ENCODE measurements around the gene ARPC5L. TPM values are rescaled to one million over a fixed set of nuclear protein-coding genes. Genes with fewer than 3 reads are reported as not detected.
A peak's percentile ranks its signal among the peaks of the same experiment; 100 is the strongest.

ARPC5L gene
- total RNA-seq, 1 donor from 2014 or later, result 57.0 TPM

DNA sequence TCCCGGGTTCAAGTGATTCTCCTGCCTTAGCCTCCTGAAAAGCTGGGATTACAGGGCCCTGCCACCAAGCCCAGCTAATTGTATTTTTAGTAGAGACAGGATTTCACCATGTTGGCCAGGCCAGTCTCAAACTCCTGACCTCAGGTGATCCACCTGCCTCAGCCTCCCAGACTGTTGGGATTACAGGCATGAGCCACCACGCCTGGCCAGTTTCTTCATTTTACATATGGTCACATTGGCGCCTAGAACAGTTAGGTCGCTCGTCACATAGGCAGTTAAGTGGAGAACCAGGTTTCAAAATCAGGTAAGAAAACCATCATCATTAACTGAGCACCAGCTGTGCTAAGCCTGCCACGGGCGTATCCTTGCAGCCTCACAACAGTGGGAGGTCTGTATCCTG lies 48.9 kb upstream of the ARPC5L start:
- no peak overlapping the region for H3K4me3 Mint-ChIP-seq (ENCODE audit: unreplicated experiment)
- DNase-seq (ENCODE audit: low read depth) (no peak), FAIRE-seq (no peak)
- H3K4me1 Mint-ChIP-seq (ENCODE audit: low read depth, unreplicated experiment), result peaks cover 38% of the 10 kb centered on the region
- H3K79me2 ChIP-seq (ENCODE audit: insufficient read depth, low read length), result no peaks in the 10 kb centered on the region
- peak overlapping the region; percentile 75 for H3K4me2 ChIP-seq (ENCODE audit: low read length)
- peak overlapping the region; percentile 77 for H3K9ac ChIP-seq (ENCODE audit: low read length)
- H3K36me3 ChIP-seq (ENCODE audit: insufficient read depth, low read length), result no peaks in the 10 kb centered on the region
- peak overlapping the region; percentile 98 for H3K27ac ChIP-seq (ENCODE audit: low read depth, low read length)
- H3K27me3 ChIP-seq (ENCODE audit: insufficient read depth, low read length), result no peaks in the 10 kb centered on the region
- TF ChIP-seq EZH2 (IDR thresholded peaks at IDR 0.05; ENCODE audit: insufficient read depth, low read length), result no peak
- TF ChIP-seq, protein P1, sequence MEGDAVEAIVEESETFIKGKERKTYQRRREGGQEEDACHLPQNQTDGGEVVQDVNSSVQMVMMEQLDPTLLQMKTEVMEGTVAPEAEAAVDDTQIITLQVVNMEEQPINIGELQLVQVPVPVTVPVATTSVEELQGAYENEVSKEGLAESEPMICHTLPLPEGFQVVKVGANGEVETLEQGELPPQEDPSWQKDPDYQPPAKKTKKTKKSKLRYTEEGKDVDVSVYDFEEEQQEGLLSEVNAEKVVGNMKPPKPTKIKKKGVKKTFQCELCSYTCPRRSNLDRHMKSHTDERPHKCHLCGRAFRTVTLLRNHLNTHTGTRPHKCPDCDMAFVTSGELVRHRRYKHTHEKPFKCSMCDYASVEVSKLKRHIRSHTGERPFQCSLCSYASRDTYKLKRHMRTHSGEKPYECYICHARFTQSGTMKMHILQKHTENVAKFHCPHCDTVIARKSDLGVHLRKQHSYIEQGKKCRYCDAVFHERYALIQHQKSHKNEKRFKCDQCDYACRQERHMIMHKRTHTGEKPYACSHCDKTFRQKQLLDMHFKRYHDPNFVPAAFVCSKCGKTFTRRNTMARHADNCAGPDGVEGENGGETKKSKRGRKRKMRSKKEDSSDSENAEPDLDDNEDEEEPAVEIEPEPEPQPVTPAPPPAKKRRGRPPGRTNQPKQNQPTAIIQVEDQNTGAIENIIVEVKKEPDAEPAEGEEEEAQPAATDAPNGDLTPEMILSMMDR (IDR thresholded peaks at IDR 0.05; ENCODE audit: insufficient read depth, low read depth, low read length), result no peak
- no peaks in the 10 kb centered on the region for H4K20me1 ChIP-seq (ENCODE audit: insufficient read depth, low read length)
- H2AFZ ChIP-seq (ENCODE audit: low read depth, low read length), result peak overlapping the region; percentile 32
- peak overlapping the region; percentile 99 for H3K27ac Mint-ChIP-seq (ENCODE audit: unreplicated experiment)
- H3K4me3 ChIP-seq (ENCODE audit: insufficient read depth, low read depth, low read length), result no peak overlapping the region
- peaks cover 43% of the 10 kb centered on the region for H3K4me1 ChIP-seq (ENCODE audit: insufficient read depth, low read length)
- H3K9me3 Mint-ChIP-seq (ENCODE audit: unreplicated experiment), result no peaks in the 10 kb centered on the region
- H3K9me3 ChIP-seq (ENCODE audit: insufficient read depth, low read depth, low read length), result no peaks in the 10 kb centered on the region
- no peaks in the 10 kb centered on the region for H3K27me3 Mint-ChIP-seq (ENCODE audit: low read depth, unreplicated experiment)
- peaks cover 8% of the 10 kb centered on the region for H3K36me3 Mint-ChIP-seq (ENCODE audit: low read depth, unreplicated experiment)

GRCh38 chr9:124813501-124814163 lies 48.3 kb upstream of the ARPC5L start:
- Histone ChIP-seq H2AFZ (ENCODE audit: low read depth, low read length) (peak overlapping the region; percentile 32), H3K27me3 (ENCODE audit: insufficient read depth, low read length) (no peaks in the 10 kb centered on the region), H3K79me2 (ENCODE audit: insufficient read depth, low read length) (no peaks in the 10 kb centered on the region), H4K20me1 (ENCODE audit: insufficient read depth, low read length) (no peaks in the 10 kb centered on the region), H3K9ac (ENCODE audit: low read length) (peak overlapping the region; percentile 77), H3K9me3 (ENCODE audit: insufficient read depth, low read depth, low read length) (no peaks in the 10 kb centered on the region), H3K4me3 (ENCODE audit: insufficient read depth, low read depth, low read length) (no peak overlapping the region), H3K4me2 (ENCODE audit: low read length) (peak overlapping the region; percentile 75), H3K4me1 (ENCODE audit: insufficient read depth, low read length) (peaks cover 49% of the 10 kb centered on the region), H3K36me3 (ENCODE audit: insufficient read depth, low read length) (no peaks in the 10 kb centered on the region), H3K27ac (ENCODE audit: low read depth, low read length) (peak overlapping the region; percentile 98)
- no peak overlapping the region for H3K4me3 Mint-ChIP-seq (ENCODE audit: unreplicated experiment)
- no peaks in the 10 kb centered on the region for H3K9me3 Mint-ChIP-seq (ENCODE audit: unreplicated experiment)
- TF ChIP-seq, protein P1 (IDR thresholded peaks at IDR 0.05; ENCODE audit: insufficient read depth, low read depth, low read length), result no peak
- TF ChIP-seq EZH2 (IDR thresholded peaks at IDR 0.05; ENCODE audit: insufficient read depth, low read length), result no peak
- peak; percentile 35 for DNase-seq (ENCODE audit: low read depth)
- peak overlapping the region; percentile 93 for H3K27ac Mint-ChIP-seq (ENCODE audit: unreplicated experiment)
- peaks cover 44% of the 10 kb centered on the region for H3K4me1 Mint-ChIP-seq (ENCODE audit: low read depth, unreplicated experiment)
- no peaks in the 10 kb centered on the region for H3K27me3 Mint-ChIP-seq (ENCODE audit: low read depth, unreplicated experiment)
- no peak for FAIRE-seq
- peaks cover 6% of the 10 kb centered on the region for H3K36me3 Mint-ChIP-seq (ENCODE audit: low read depth, unreplicated experiment)

DNA sequence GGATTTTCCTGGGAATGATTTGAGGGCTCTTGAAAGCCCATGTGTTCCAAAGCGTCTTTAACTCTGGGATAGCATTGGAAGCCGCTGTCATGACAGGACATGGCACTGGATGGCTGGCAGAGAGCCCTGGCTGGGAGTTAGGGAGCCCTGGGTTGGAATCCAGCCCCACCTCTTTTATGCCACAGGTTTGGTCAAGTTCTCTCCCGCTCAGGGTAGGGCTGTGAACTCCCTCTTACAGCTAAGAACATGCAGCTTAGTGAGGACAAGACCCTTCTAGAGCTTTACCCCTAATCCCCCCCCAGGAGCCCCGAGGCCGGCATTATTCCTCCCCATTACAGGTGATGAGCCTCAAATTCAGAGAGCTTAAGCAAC lies 47.8 kb upstream of the ARPC5L start:
- Histone ChIP-seq H2AFZ (ENCODE audit: low read depth, low read length) (peak overlapping the region; percentile 1), H3K79me2 (ENCODE audit: insufficient read depth, low read length) (no peaks in the 10 kb centered on the region), H3K4me1 (ENCODE audit: insufficient read depth, low read length) (peaks cover 54% of the 10 kb centered on the region), H3K27ac (ENCODE audit: low read depth, low read length) (no peak overlapping the region), H3K9me3 (ENCODE audit: insufficient read depth, low read depth, low read length) (no peaks in the 10 kb centered on the region), H3K4me3 (ENCODE audit: insufficient read depth, low read depth, low read length) (no peak overlapping the region), H3K36me3 (ENCODE audit: insufficient read depth, low read length) (no peaks in the 10 kb centered on the region), H3K27me3 (ENCODE audit: insufficient read depth, low read length) (no peaks in the 10 kb centered on the region), H3K4me2 (ENCODE audit: low read length) (peak overlapping the region; percentile 75), H4K20me1 (ENCODE audit: insufficient read depth, low read length) (no peaks in the 10 kb centered on the region), H3K9ac (ENCODE audit: low read length) (peak overlapping the region; percentile 9)
- H3K27me3 Mint-ChIP-seq (ENCODE audit: low read depth, unreplicated experiment), result no peaks in the 10 kb centered on the region
- H3K27ac Mint-ChIP-seq (ENCODE audit: unreplicated experiment), result peak overlapping the region; percentile 93
- H3K4me1 Mint-ChIP-seq (ENCODE audit: low read depth, unreplicated experiment), result peaks cover 44% of the 10 kb centered on the region
- no peak overlapping the region for H3K4me3 Mint-ChIP-seq (ENCODE audit: unreplicated experiment)
- DNase-seq (ENCODE audit: low read depth), result no peak
- no peak for FAIRE-seq
- H3K9me3 Mint-ChIP-seq (ENCODE audit: unreplicated experiment), result no peaks in the 10 kb centered on the region
- peaks cover 4% of the 10 kb centered on the region for H3K36me3 Mint-ChIP-seq (ENCODE audit: low read depth, unreplicated experiment)
- TF ChIP-seq, protein P1 (IDR thresholded peaks at IDR 0.05; ENCODE audit: insufficient read depth, low read depth, low read length), result no peak
- no peak for TF ChIP-seq EZH2 (IDR thresholded peaks at IDR 0.05; ENCODE audit: insufficient read depth, low read length)
